Body of pancreas (tissue), 4 donors: ENCODE measurements around the gene PIK3CG. TPM values are rescaled to one million over a fixed set of nuclear protein-coding genes. Genes with fewer than 3 reads are reported as not detected.
A peak's percentile ranks its signal among the peaks of the same experiment; 100 is the strongest.
"Not testable (repeated sequence)": the region's sequence is repeated elsewhere in the genome, so short reads cannot be mapped to it uniquely, and the experiment has no call there.

Source experiments
- ATAC-seq: fragments of 150-250 bp; one replicate; pipeline ENCODE4 v1.9.1; 2016
- DNase-seq, 4 donors: peaks; one replicate each; pipeline ENCODE4 v3.0.0-alpha.2; 2019
- H3K27ac ChIP-seq, 4 donors: fragments of 200-600 bp; sonication (generic); 1 replicate in 3 of 4; 2 replicates in 1 of 4; pipeline versions ENCODE4 v1.5.1 to v1.6.1; 2016 to 2019; ENCODE audit warnings: mild to moderate bottlenecking in 1 of 4, mixed read lengths in 1 of 4, moderate library complexity in 1 of 4
- H3K27me3 ChIP-seq, 2 donors: fragments of 200-600 bp; sonication (generic); one replicate each; pipeline ENCODE4 v1.6.0; 2016; ENCODE audit warnings: mild to moderate bottlenecking in 1 of 2
- H3K36me3 ChIP-seq, 2 donors: fragments of 200-600 bp; sonication (generic); replicated peaks in 1 of 2; 2 replicates each; pipeline ENCODE4 v1.5.1; 2016; ENCODE audit warnings: low read depth in 2 of 2; ENCODE audit not compliant: insufficient read depth in 1 of 2
- H3K4me1 ChIP-seq: fragments of 200-600 bp; sonication (generic); one replicate; pipeline ENCODE4 v1.6.0; 2016
- H3K4me3 ChIP-seq, 2 donors: fragments of 200-600 bp; sonication (generic); 1 replicate in 1 of 2; 2 replicates in 1 of 2; pipeline ENCODE4 v1.5.1; 2016 to 2019
- H3K9me3 ChIP-seq, 3 donors: fragments of 200-600 bp; sonication (generic); 1 replicate in 2 of 3; 2 replicates in 1 of 3; pipeline ENCODE4 v1.5.1; 2016
- POLR2A ChIP-seq, 3 donors: fragments of 450-650 bp; IDR thresholded peaks; one replicate each; pipeline ENCODE4 v1.6.1; 2016; ENCODE audit warnings: antibody characterized with exemption in 3 of 3, mild to moderate bottlenecking in 2 of 3
- WGBS, 2 donors: methylation state at CpG; one replicate each; pipeline ENCODE4 v1.1.5; 2017; 5-methylcytosine and 5-hydroxymethylcytosine counted together
- intact Hi-C: fragments of 100-400 bp; cut with DNase I; formaldehyde crosslinking; loops from one replicate; pipeline ENCODE4 v1.15.1; 2023
- total RNA-seq, 2 donors: library from RNA; depleted of rRNA; stranded (reverse); fragments of >200 nt; gene quantifications; one replicate each; pipeline ENCODE4 v1.1.0, GENCODE V29; 2016
- TF ChIP-seq, protein P1 (sequence below), 7 experiments: fragments of 450-650 bp in 4 of 7; fragments of 200-600 bp in 3 of 7; sonication (generic) in 3 of 7; IDR thresholded peaks; one replicate each; pipeline ENCODE4 v1.5.1; 2016 to 2019; ENCODE audit warnings: antibody characterized with exemption in 7 of 7

PIK3CG gene
- total RNA-seq, 2 donors from 2014 or later: 0.66 to 3.1 TPM

DNA sequence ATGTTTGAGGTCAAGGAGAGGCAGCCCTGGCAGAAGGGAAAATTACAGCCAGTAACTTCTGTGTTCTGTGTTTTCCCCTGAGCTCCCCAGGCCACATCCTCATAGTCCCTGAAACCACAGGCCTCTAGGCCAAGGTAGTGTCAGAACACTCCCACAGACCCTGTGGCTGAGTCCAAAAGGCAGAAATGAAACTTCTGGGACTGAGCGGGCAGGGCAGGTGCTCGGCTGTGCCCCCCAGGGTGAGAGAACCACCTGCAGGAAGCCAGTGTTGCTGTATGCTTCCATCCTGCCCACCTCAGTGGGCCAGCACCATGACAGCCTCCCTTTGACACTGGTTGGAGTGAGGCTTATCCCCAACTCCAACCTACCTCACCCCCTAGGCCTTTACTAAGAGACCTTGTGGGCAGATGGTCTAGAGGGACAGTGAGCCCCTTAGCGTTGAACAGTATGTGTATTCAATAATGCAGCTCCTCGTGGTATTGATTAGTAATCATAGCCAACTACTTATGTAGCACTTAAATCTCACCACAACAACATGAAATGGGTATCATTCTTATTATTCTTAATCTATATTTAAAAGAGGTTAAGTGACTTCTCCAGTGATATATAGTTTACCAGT is 30.3 kb downstream of the PIK3CG start:
- Histone ChIP-seq H3K4me1 (no peaks in the 10 kb centered on the region), H3K9me3 (no peaks in the 10 kb centered on the region), H3K4me3 (no peak overlapping the region), H3K36me3 (no peaks in the 10 kb centered on the region), H3K27ac (no peak overlapping the region), H3K27me3 (no peaks in the 10 kb centered on the region)
- peak in 1 of 4 donors; percentile 12 for DNase-seq
- 76 to 82% methylated on average over 2 to 4 of the region's 4 CpGs for WGBS, 2 donors
- intact Hi-C loops: no loop called here
- no peak for ATAC-seq
- TF ChIP-seq, protein P1, sequence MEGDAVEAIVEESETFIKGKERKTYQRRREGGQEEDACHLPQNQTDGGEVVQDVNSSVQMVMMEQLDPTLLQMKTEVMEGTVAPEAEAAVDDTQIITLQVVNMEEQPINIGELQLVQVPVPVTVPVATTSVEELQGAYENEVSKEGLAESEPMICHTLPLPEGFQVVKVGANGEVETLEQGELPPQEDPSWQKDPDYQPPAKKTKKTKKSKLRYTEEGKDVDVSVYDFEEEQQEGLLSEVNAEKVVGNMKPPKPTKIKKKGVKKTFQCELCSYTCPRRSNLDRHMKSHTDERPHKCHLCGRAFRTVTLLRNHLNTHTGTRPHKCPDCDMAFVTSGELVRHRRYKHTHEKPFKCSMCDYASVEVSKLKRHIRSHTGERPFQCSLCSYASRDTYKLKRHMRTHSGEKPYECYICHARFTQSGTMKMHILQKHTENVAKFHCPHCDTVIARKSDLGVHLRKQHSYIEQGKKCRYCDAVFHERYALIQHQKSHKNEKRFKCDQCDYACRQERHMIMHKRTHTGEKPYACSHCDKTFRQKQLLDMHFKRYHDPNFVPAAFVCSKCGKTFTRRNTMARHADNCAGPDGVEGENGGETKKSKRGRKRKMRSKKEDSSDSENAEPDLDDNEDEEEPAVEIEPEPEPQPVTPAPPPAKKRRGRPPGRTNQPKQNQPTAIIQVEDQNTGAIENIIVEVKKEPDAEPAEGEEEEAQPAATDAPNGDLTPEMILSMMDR (IDR thresholded peaks at IDR 0.05): no peak

DNA sequence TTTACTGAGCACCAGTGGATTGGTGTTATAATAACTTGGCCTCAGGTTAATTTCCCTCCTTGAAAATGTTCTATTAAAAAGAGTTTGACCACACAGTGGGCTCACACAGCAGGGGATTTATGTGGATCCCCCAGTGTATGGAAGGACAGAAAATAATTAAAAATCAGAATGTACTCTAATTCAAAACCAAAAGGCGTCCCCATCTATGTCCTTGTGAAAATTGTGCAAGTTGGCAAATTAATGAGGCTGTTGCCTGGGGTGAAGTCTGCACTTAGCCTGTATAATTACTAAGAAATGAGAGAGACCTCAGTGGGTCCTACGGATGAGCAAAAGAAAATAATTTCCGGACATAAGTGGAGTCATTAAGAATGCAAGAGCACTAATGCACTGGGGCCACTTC is 31.1 kb downstream of the PIK3CG start:
- TF ChIP-seq POLR2A (IDR thresholded peaks at IDR 0.05): no peak
- TF ChIP-seq, protein P1 (IDR thresholded peaks at IDR 0.05): no peak
- Histone ChIP-seq H3K4me1 (no peaks in the 10 kb centered on the region), H3K27me3 (no peaks in the 10 kb centered on the region), H3K9me3 (no peaks in the 10 kb centered on the region), H3K4me3 (no peak overlapping the region), H3K36me3 (no peaks in the 10 kb centered on the region), H3K27ac (no peak overlapping the region)
- no peak for ATAC-seq
- intact Hi-C loops: no loop called here
- WGBS, 2 donors: 68 to 71% methylated on average over 3 of the region's 3 CpGs
- no peak for DNase-seq

DNA sequence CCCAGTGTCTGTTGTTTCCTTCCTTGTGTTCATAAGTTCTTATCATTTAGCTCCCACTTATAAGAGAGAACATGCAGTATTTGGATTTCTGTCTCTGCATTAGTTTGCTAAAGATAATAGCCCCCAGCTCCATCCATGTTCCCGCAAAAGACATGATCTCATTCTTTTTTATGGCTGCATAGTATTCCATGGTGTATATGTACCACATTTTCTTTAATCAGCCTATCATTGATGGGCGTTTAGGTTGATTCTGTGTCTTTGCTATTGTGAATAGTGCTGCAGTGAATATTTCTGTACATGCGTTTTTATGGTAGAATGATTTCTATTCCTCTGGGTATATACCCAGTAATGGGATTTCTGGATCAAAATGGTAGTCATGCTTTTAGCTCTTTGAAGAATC is 32.5 kb downstream of the PIK3CG start:
- intact Hi-C loops, H3K27me3 ChIP-seq, H3K4me3 ChIP-seq, ATAC-seq, H3K27ac ChIP-seq, DNase-seq, H3K4me1 ChIP-seq, H3K9me3 ChIP-seq, H3K36me3 ChIP-seq: not testable (repeated sequence)
- 74 to 78% methylated on average over 3 of the region's 3 CpGs for WGBS, 2 donors

DNA sequence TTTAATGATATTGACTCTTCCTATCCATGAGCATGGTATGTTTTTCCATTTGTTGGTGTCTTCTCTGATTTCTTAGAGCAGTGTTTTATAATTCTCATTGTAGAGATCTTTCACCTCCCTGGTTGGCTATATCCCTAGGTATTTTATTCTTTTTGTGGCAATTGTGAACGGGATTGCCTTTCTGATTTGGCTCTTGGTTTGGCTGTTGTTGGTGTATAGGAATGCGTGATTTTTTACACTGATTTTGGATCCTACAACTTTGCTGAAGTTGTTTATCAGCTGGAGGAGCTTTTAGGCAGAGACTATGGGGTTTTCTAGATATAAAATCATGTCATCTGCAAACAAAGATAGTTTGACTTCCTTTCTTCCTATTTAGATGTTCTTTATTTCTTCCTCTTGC is 33.9 kb downstream of the PIK3CG start:
- H3K27me3 ChIP-seq, ATAC-seq, H3K36me3 ChIP-seq, intact Hi-C loops, H3K9me3 ChIP-seq, H3K4me3 ChIP-seq, DNase-seq, H3K4me1 ChIP-seq, H3K27ac ChIP-seq: not testable (repeated sequence)
- 72 to 74% methylated on average over 2 of the region's 2 CpGs for WGBS, 2 donors

DNA sequence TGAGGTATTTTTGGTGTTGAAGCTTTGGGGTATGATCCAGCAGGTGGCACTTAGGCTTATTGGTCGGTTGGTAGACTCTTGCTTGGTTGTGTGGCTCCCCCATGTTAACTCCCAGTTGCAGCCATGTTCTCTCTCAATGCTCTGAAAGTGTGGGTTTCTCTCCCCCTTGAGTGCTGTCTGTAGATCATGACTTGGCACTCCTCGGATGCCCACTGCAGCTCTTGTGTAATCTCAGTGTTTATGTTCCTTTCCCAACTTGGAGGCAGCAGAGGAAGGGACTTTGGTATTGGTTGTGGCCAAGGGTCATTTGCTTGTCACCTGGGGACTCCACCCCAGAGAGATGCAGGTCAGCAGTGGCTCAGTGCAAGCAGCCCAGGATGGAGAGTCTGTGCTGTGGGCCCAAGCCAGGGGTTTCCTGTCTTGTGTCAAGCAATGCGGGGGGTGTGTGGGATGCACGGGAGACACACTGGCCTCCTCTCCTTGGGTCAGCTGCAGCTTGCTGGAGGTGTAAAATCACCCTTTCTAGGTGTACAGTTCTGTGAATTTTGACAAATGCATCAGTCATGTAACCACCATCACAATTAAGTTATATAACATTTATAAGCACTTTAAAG is 36.9 kb downstream of the PIK3CG start:
- no peak for DNase-seq
- 74 to 78% methylated on average over 3 to 4 of the region's 4 CpGs for WGBS, 2 donors
- Histone ChIP-seq H3K4me1 (no peaks in the 10 kb centered on the region), H3K9me3 (no peaks in the 10 kb centered on the region), H3K27ac (no peak overlapping the region), H3K4me3 (no peak overlapping the region), H3K36me3 (no peaks in the 10 kb centered on the region), H3K27me3 (no peaks in the 10 kb centered on the region)
- intact Hi-C loops: no loop called here
- no peak for ATAC-seq
- TF ChIP-seq, protein P1 (IDR thresholded peaks at IDR 0.05): no peak
- TF ChIP-seq POLR2A (IDR thresholded peaks at IDR 0.05): no peak

DNA sequence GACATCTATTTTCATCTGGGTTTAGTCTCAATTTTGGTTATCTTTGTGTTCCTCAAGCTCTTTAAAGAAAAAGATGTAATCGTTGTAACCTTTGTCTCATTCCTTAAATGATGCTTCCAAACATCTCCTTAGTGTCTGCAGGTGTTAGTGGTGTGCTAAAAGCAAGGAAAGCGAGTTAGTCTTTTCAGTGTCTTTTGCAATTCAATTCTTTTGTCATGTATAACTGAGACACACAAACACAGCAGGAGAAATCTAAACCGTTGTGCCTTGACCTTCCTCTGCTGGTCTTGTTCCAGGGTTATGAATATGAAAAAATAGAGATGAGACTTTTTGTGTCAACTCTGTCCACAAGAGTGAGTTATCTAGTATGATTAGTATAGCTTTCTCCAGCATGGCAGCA is 40.7 kb downstream of the PIK3CG start:
- ATAC-seq (no peak), DNase-seq (no peak)
- H3K27ac ChIP-seq: no peak overlapping the region
- H3K36me3 ChIP-seq: no peaks in the 10 kb centered on the region
- no peaks in the 10 kb centered on the region for H3K4me1 ChIP-seq
- no peak overlapping the region for H3K4me3 ChIP-seq
- 40 to 45% methylated on average over 3 of the region's 3 CpGs for WGBS, 2 donors
- H3K27me3 ChIP-seq: no peaks in the 10 kb centered on the region
- H3K9me3 ChIP-seq: no peaks in the 10 kb centered on the region
- no peak for TF ChIP-seq POLR2A (IDR thresholded peaks at IDR 0.05)
- TF ChIP-seq, protein P1 (IDR thresholded peaks at IDR 0.05): no peak
- intact Hi-C loops: no loop called here
